GM19468 (cell line): ENCODE data around the gene KCNJ13.
"Not testable (repeated sequence)": the region's sequence is repeated elsewhere in the genome, so short reads cannot be mapped to it uniquely, and the experiment has no call there.

Experiments used
- ATAC-seq: cut with Tn5 transposase; IDR thresholded peaks from one replicate; pipeline ENCODE4 v1.9.1; 2021; ENCODE audit warnings: mild to moderate bottlenecking, moderate library complexity, moderate number of reproducible peaks; ENCODE audit not compliant: unreplicated experiment; ENCODE audit errors: extremely low read depth

KCNJ13 gene

DNA sequence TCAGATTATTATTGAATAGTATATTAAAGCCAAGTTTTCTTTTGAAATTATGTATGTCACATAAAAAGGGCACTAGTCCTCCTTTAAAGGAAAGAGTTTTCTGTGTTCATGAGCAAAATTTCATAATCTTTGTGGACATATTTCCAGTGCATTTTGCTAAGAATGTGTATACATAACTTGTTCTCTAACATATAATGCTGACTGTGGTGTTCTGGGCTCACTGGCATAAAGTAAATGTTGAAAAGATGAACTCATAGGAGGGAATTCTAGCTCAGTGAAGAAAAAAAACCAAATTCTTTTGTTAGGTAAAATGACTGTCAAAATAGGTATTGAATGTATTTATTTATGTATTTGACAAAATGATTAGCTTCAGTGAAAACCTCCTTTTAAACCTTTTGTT, 6.2 kb downstream of the KCNJ13 start:
- ATAC-seq, result no peak

DNA sequence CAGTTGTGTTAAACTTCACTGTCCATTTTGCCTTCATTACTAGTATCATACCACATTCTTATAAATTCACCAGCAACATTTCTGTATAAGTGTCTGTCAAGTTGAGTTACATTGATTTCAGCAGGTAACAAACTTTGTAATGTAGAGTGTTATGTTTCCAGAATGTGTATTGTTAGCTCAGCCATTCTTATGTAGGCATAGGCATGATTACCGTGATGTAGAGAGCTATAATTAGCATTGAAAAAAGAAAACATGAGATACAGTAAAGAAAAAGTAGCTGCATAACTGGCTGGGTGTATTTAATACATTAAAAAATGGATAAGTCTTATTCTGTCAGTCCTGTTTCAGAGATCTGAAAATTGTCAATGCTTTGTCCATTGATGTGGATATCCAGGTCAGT, 8.5 kb downstream of the KCNJ13 start:
- no peak for ATAC-seq

DNA sequence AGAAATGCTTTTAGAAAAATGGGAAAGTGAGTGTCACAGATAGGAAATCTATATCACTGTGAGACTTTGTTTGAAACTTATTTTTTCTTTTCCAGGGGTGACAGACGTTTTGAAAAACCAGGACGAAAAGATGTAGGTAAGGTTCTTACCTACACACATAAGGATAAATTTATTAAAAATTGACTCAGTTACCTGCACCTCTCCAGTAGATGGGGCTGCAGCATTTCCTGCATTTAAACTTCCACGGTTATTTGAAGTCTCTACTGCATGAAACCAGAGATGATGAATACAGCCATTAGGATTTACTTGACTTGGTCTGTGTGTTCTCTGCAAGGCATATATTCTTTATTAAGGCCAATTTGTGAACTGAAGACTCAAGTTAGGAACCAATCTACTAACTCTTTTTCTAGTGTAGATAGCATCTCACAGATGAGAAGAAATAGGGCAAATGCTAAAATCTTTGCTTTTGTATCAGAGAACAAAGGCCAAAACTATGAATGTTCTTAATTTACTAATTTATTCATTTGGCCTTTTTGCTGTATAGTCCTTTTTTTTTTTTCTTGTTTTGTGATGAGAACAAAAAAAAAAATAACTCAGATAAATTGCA, 15.0 kb downstream of the KCNJ13 start:
- no peak for ATAC-seq

DNA sequence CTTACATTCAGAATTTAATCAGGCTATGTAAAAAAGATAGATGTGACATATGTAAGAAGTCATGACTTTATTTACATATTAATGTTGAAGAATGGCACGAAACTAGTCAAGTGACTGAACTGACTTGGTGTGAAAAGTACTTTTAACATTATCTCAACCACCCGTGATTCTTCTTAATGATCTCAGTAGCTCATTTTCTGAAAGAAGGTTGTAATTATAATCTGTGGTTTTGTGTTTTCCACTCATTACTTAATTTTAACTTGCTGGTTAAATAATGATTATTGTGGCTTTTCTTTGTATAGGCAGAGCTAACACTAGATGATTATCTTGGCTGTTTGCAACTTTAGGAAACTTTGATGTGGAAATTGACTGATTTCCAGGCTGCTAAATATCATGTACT, 18.5 kb downstream of the KCNJ13 start:
- ATAC-seq, result no peak

DNA sequence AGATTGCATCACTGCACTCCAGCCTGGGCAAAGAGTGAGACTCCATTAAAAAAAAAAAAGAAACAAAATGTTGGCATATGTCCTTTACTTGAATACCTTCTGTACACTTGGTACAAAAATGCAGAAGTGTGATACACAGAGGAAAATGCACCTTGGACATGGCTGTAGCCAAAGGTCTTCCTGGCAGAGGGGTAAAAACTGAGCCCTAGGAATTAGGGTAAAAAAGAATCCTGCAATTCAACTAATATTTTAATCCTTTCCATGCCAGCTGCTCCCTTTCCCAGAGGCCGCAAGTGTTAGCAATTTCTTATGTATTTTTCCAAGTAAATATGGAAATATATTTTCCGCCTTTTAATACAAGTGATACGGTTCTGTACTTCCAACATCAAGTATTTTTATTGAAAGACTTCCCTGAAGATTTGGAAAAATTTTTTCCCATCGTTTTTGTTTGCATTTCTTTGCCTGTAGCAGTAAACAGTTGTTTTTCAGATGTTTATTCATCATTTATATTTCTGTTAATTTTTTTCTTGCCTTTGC, 26.2 kb downstream of the KCNJ13 start:
- ATAC-seq, result no peak

DNA sequence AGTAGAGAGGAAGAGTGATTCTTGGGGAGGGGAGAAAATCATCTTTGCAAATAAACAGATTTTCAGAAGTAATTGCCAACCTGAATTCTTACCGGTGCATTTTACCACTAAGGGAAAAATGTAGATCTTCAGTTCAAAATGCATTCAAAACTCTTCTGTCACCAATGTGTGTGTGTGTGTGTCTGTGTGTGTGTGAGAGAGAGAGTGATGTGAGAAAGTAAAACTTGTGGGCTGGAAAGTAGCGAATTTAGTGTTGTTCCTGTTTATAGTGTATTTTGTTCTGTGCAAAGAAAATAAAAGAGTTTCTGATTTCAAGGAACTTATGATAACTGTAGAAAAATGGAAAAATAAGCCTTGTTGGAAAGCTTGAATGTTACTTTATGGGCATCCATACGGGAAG, 27.0 kb downstream of the KCNJ13 start:
- no peak for ATAC-seq

DNA sequence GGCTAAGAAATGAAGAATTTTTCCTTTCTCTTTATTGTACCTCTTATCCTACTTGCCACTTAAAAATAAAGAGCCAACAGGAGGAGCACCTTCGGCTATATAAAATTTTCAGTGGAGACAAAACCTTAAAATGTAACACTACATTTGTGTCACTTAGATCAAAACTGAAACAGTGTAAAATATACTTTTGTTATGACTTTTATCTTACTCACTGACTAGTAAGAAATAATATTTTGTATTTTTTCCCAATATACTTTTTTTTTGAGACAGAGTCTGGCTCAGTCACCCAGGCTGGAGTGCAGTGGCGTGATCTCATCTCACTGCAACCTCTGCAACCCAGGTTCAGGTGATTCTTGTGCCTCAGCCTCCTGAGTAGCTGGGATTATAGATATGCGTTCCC, 28.3 kb downstream of the KCNJ13 start:
- no peak for ATAC-seq

DNA sequence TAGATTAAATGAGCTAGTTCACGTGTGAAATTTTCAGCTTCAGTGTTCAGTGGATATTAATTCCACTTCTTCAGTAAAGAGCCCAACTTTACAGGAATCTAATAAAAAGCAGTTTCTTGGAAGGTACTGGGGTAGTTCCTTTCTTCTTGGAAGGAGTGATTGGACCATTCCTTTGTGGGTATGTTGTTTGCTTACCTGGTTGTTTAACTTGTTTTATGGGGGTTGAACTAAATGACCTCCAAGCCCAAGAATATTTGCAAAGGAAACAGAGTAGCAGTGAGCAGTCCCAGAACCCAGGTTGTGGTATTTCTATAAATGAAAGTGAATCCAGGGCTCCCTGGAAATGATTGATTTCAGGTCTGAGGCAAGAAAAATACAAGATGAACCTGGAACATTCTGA, 31.4 kb downstream of the KCNJ13 start:
- no peak for ATAC-seq

DNA sequence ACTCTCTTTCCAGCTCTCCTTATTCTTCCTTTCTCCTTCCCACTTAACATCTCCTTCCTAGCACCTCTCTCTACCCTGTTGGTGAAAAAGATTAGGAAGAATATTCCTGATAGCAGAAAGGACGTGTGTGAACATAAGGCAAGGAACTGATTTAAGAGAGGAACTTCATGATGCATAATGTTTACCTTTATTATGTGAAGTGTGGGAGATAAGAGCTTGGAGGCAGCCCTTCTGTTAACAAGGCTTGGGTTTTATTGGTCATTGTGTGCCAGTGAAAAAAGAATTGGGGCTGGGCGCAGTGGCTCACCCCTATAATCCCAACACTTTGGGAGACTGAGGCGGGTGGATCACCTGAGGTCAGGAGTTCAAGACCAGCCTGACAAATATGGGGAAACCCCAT, 34.4 kb downstream of the KCNJ13 start:
- ATAC-seq, result no peak

DNA sequence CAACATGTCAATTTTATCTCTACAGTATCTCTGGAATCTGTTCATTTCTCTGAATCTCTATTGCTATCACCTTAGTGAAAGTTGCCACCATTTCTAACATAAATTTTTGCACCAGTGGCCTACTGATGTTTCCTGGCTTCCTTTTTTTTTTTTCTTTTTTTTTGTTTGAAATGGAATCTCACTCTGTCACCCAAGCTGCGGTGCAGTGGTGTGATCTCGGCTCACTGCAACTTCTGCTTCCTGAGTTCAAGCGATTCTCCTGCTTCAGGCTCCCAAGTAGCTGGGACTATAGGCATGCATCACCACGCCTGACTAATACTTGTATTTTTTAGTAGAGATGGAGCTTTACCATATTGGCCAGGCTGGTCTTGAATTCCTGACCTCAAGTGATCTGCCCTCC, 35.1 kb downstream of the KCNJ13 start:
- no peak for ATAC-seq

DNA sequence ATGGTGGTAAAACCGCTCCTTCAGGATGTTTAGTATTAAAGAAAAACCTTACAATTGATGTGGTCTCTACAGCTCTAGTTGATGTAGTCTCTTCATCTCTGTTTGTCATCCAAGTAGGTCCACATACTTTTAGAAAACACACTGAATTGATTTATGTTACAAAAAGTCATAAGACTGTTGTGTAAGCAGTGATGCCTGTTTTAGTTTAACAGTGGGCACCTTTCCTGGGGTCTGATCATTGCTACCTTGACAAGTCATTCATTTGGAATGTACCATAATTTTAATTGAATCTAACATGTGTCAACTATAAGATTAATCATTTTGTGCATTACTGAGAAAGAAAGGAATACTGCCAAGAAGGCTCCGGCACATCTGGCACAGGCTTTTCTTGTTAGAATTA, 44.9 kb downstream of the KCNJ13 start:
- ATAC-seq, result no peak

DNA sequence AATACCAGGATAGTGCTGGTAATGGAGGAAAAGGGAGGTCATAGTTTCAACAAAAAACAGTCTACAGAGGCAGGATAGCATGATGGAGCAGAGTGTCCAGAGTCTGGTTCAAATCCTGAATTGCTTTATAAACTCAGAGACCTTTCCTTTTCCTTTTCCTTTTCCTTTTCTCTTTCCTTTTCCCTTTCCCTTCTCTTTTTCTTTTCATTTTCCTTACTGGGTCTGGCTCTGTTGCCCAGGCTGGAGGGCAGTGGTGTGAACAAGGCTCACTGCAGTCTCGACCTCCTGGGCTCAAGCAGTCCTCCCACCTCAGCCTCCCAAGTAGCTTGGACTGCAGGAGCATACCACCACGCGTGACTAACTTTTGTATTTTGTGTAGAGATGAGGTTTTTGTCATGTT, 47.6 kb downstream of the KCNJ13 start:
- no peak for ATAC-seq

DNA sequence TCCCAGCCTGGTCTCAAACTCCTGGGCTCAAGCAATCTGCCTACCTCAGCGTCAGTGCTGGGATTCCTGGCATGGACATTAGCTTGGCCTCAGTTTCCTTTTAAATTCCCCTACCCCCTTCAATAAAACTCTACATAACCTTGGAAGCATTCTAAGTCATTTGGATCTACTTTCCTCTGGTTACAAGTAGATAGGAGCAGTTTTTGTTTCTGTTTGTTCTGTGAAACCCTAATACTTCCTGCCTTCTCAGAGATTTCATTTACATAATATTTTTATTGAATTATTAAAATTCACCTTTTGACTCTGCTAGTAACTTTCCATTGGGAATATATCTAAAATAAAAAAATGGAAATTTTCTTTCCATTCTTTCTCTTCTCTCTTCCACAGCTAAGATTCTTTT, 53.3 kb downstream of the KCNJ13 start:
- no peak for ATAC-seq

DNA sequence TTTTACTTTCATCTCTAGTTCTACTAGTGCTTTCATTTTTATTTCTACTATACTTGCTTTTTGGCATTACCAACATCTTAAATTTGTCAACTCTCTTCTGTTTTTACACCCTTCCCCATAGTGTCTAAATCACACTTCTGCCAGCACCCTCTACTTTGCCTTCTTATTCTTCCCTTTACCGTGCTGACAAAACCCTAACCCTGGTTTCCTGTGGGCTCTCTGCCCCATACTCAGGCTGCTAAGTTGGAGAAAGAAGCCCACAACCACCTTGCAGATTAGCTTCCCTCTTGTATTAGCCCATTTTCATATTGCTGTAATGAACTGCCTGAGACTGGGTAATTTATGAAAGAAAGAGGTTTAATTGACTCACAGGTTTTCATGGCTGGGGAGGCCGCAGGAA, 54.5 kb downstream of the KCNJ13 start:
- no peak for ATAC-seq

DNA sequence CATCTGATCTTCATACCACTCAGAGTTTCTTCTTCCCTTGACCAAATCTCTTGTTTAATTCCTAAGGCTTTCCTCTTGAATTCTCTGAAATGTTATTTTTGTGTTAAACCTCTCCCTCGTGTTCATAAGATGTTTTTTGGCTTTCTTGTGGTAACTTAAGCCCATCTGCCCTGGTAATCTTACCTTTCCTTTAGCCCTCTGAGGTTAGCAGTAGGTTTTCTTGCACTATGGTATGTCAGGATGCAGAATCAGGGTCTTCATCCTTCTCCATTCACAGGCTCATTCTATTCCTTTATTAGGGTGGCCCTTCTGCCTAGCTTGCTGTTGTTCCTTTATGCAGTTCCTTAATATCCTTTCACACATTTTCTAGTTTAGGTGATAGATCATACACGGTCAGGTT, 55.1 kb downstream of the KCNJ13 start:
- ATAC-seq, result no peak

DNA sequence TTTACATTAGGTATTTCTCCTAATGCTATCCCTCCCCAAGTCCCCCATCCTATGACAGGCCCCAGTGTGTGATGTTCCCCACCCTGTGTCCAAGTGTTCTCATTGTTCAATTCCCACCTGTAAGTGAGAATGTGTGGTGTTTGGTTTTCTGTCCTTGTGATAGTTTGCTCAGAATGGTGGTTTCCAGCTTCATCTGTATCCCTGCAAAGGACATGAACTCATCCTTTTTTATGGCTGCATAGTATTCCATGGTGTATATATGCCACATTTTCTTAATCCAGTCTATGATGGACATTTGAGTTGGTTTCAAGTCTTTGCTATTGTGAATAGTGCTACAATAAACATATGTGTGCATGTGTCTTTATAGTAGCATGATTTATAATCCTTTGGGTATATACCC, 56.3 kb downstream of the KCNJ13 start:
- ATAC-seq, result not testable (repeated sequence)
